Measurements from ENCODE around the gene THPO. TPM values are rescaled to one million over a fixed set of nuclear protein-coding genes. Genes with fewer than 3 reads are reported as not detected.

THPO gene
- polyA plus RNA-seq, 1 donor (not counting 4 experiments of a cell fraction or from before 2014, with no cell fraction given) = not detected

DNA sequence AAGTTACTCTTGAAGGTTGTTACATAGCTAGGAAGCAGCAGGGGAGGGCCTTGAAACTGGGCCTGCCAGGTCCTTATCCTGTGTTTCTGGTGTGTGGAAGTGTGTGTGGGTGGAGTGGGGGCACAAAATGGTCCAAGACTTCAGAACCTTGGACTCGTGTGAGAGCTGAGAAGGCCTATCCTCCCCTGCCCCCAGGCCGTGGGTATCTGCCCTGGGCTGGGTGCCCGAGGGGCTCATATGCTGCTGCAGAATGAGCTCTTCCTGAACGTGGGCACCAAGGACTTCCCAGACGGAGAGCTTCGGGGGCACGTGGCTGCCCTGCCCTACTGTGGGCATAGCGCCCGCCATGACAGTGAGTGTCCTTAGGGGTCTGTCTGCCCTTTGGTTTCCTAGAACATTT lies 6.3 kb upstream of the THPO start:
- no peaks in the 10 kb centered on the region for H3K79me2 ChIP-seq (ENCODE audit: control insufficient read depth, insufficient read depth, low read length)
- H3K9me1 ChIP-seq (ENCODE audit: control insufficient read depth, extremely low read depth, insufficient read depth, low read length) = no peaks in the 10 kb centered on the region
- H3K4me3 ChIP-seq (ENCODE audit: control insufficient read depth in 2 of 3, extremely low read depth in 1 of 3, insufficient read depth in 2 of 3, low read depth in 1 of 3, low read length in 3 of 3) = no peak overlapping the region
- H2AFZ ChIP-seq (ENCODE audit: control insufficient read depth, low read length) = no peak overlapping the region
- no peaks in the 10 kb centered on the region for H3K4me1 ChIP-seq (ENCODE audit: control insufficient read depth, extremely low read depth, insufficient read depth, low read length)
- DNase-seq (ENCODE audit: low read depth, low spot score) (no peak), FAIRE-seq (no peak)
- H3K9ac ChIP-seq (ENCODE audit: control insufficient read depth, extremely low read depth, insufficient read depth, low read length) = no peak overlapping the region
- H3K27ac ChIP-seq (ENCODE audit: control insufficient read depth, insufficient read depth, low read length) = no peak overlapping the region
- H3K4me2 ChIP-seq (ENCODE audit: control insufficient read depth, extremely low read depth, insufficient read depth, low read depth, low read length) = no peak overlapping the region
- H3K27me3 ChIP-seq (ENCODE audit: control insufficient read depth, extremely low read depth, insufficient read depth, low read length) = peaks cover 39% of the 10 kb centered on the region
- H3K9me3 ChIP-seq (ENCODE audit: control insufficient read depth, low read depth, low read length) = no peaks in the 10 kb centered on the region
- dilution Hi-C loops (cut with MboI; ENCODE audit: extremely low pct_ligation_motif_present, low sequenced_read_pairs) = no loop called here
- H4K20me1 ChIP-seq (ENCODE audit: control insufficient read depth, extremely low read depth, insufficient read depth, low read length) = no peaks in the 10 kb centered on the region
- no peaks in the 10 kb centered on the region for H3K36me3 ChIP-seq (ENCODE audit: control insufficient read depth in 2 of 2, extremely low read depth in 1 of 2, insufficient read depth in 2 of 2, low read length in 2 of 2)
- TF ChIP-seq, protein P1, sequence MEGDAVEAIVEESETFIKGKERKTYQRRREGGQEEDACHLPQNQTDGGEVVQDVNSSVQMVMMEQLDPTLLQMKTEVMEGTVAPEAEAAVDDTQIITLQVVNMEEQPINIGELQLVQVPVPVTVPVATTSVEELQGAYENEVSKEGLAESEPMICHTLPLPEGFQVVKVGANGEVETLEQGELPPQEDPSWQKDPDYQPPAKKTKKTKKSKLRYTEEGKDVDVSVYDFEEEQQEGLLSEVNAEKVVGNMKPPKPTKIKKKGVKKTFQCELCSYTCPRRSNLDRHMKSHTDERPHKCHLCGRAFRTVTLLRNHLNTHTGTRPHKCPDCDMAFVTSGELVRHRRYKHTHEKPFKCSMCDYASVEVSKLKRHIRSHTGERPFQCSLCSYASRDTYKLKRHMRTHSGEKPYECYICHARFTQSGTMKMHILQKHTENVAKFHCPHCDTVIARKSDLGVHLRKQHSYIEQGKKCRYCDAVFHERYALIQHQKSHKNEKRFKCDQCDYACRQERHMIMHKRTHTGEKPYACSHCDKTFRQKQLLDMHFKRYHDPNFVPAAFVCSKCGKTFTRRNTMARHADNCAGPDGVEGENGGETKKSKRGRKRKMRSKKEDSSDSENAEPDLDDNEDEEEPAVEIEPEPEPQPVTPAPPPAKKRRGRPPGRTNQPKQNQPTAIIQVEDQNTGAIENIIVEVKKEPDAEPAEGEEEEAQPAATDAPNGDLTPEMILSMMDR (optimal IDR thresholded peaks at IDR 0.05 in 1 of 3, IDR thresholded peaks at IDR 0.05 in 1 of 3, conservative IDR thresholded peaks at IDR 0.05 in 1 of 3; ENCODE audit: extremely low read depth in 1 of 3, insufficient read depth in 2 of 3, low read length in 3 of 3) = no peak
- no peak for TF ChIP-seq EZH2 (IDR thresholded peaks at IDR 0.05; ENCODE audit: low read length)

DNA sequence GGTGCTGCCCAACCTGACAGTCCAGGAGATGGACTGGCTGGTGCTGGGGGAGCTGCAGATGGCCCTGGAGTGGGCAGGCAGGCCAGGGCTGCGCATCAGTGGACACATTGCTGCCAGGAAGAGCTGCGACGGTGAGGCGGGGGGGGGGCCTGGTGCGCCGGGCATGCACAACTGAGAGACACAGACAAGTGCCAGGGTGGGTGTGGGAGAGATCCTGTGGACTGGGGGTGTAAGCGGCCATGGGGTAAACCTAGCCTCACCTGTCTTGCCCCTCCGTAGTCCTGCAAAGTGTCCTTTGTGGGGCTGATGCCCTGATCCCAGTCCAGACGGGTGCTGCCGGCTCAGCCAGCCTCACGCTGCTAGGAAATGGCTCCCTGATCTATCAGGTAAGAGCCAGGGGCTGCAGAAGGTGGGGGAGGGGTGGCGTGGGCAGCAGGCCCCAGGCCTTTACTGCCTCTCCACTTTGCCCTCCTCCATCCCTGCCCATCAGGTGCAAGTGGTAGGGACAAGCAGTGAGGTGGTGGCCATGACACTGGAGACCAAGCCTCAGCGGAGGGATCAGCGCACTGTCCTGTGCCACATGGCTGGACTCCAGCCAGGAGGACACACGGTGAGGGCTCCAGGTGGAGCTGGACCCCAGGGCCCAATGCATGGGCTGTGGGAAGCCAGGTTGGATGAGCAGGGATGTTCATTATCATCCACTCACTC lies 5.2 kb upstream of the THPO start:
- H3K4me1 ChIP-seq (ENCODE audit: control insufficient read depth, extremely low read depth, insufficient read depth, low read length) = no peaks in the 10 kb centered on the region
- no peak for FAIRE-seq
- dilution Hi-C loops (cut with MboI; ENCODE audit: extremely low pct_ligation_motif_present, low sequenced_read_pairs) = no loop called here

More for the DNA sequence above, 5.2 kb upstream of the THPO start:
- no peaks in the 10 kb centered on the region for H3K79me2 ChIP-seq (ENCODE audit: control insufficient read depth, insufficient read depth, low read length)
- H3K27ac ChIP-seq (ENCODE audit: control insufficient read depth, insufficient read depth, low read length) = no peak overlapping the region
- TF ChIP-seq, protein P1 (optimal IDR thresholded peaks at IDR 0.05 in 1 of 3, IDR thresholded peaks at IDR 0.05 in 1 of 3, conservative IDR thresholded peaks at IDR 0.05 in 1 of 3; ENCODE audit: extremely low read depth in 1 of 3, insufficient read depth in 2 of 3, low read length in 3 of 3) = no peak
- no peak for TF ChIP-seq EZH2 (IDR thresholded peaks at IDR 0.05; ENCODE audit: low read length)
- H3K27me3 ChIP-seq (ENCODE audit: control insufficient read depth, extremely low read depth, insufficient read depth, low read length) = peaks cover 45% of the 10 kb centered on the region
- H3K36me3 ChIP-seq (ENCODE audit: control insufficient read depth in 2 of 2, extremely low read depth in 1 of 2, insufficient read depth in 2 of 2, low read length in 2 of 2) = no peaks in the 10 kb centered on the region
- H3K4me3 ChIP-seq (ENCODE audit: control insufficient read depth in 2 of 3, extremely low read depth in 1 of 3, insufficient read depth in 2 of 3, low read depth in 1 of 3, low read length in 3 of 3) = no peak overlapping the region
- no peak for DNase-seq (ENCODE audit: low read depth, low spot score)
- H4K20me1 ChIP-seq (ENCODE audit: control insufficient read depth, extremely low read depth, insufficient read depth, low read length) = no peaks in the 10 kb centered on the region
- no peaks in the 10 kb centered on the region for H3K9me3 ChIP-seq (ENCODE audit: control insufficient read depth, low read depth, low read length)
- no peak overlapping the region for H2AFZ ChIP-seq (ENCODE audit: control insufficient read depth, low read length)
- H3K9me1 ChIP-seq (ENCODE audit: control insufficient read depth, extremely low read depth, insufficient read depth, low read length) = no peaks in the 10 kb centered on the region
- no peak overlapping the region for H3K9ac ChIP-seq (ENCODE audit: control insufficient read depth, extremely low read depth, insufficient read depth, low read length)
- no peak overlapping the region for H3K4me2 ChIP-seq (ENCODE audit: control insufficient read depth, extremely low read depth, insufficient read depth, low read depth, low read length)
